Esophagus squamous epithelium (tissue), 4 donors: Measurements from ENCODE around the gene GALNT2.

ENCODE experiments used
- POLR2A ChIP-seq, 4 donors: fragments of 450-650 bp; IDR thresholded peaks; one replicate each; pipeline ENCODE4 v1.6.1; 2017; ENCODE audit warnings: antibody characterized with exemption in 4 of 4, mild to moderate bottlenecking in 4 of 4, moderate library complexity in 3 of 4
- TF ChIP-seq, protein P1 (sequence below), 6 experiments: fragments of 450-650 bp in 4 of 6; fragments of 200-600 bp in 2 of 6; sonication (generic) in 2 of 6; IDR thresholded peaks; one replicate each; pipeline ENCODE4 v1.5.1; 2016 to 2019; ENCODE audit warnings: antibody characterized with exemption in 6 of 6, mild to moderate bottlenecking in 4 of 6, moderate library complexity in 4 of 6

DNA sequence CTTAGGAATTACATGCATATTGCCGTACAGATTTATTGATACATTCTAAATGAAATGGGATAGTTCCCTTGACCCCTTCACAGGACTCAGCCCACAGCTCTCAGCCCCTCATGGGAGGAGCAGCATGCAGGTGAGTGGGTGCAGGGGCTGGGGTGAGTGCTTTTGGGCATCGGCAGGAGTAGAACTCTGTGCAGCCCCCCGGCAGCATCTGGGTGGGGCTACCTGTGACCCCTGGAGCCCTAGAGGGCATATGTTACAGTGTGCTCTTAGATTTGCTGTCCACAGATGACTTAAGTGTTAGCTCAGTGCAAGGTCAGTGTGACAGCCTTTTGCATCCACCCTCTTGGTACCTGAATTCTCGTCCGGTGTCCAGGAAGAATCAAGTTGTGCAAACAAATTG, 120.3 kb downstream of the GALNT2 start:
- TF ChIP-seq, protein P1, sequence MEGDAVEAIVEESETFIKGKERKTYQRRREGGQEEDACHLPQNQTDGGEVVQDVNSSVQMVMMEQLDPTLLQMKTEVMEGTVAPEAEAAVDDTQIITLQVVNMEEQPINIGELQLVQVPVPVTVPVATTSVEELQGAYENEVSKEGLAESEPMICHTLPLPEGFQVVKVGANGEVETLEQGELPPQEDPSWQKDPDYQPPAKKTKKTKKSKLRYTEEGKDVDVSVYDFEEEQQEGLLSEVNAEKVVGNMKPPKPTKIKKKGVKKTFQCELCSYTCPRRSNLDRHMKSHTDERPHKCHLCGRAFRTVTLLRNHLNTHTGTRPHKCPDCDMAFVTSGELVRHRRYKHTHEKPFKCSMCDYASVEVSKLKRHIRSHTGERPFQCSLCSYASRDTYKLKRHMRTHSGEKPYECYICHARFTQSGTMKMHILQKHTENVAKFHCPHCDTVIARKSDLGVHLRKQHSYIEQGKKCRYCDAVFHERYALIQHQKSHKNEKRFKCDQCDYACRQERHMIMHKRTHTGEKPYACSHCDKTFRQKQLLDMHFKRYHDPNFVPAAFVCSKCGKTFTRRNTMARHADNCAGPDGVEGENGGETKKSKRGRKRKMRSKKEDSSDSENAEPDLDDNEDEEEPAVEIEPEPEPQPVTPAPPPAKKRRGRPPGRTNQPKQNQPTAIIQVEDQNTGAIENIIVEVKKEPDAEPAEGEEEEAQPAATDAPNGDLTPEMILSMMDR (IDR thresholded peaks at IDR 0.05): no peak
- no peak for TF ChIP-seq POLR2A (IDR thresholded peaks at IDR 0.05)
